Measurements from ENCODE around the gene PYGL.
"Not testable (repeated sequence)": the region's sequence is repeated elsewhere in the genome, so short reads cannot be mapped to it uniquely, and the experiment has no call there.

The PYGL gene

GRCh38 chr14:50953502-50953901 is 9.2 kb upstream of the PYGL start:
- no peak for TF ChIP-seq CTCF (IDR thresholded peaks at IDR 0.05; ENCODE audit: low read depth, low read length)

DNA sequence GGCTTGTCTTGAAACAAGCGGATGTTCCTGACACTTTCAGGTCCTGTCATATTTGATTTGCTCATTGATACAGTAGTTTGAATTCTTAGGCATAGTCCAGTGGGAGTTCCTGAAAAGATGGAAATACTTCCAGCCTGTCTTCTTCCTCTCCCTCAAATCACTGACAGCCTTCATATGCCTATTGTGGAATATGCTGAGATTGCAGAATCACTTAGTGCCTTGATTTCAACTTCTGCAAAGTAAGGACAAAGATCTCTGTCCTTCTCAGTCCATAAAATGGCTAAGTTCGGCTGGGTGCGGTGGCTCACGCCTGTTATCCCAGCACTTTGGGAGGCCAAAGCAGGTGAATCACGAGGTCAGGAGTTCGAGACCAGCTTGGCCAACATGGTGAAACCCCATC is 6.7 kb upstream of the PYGL start:
- DNase-seq (ENCODE audit: extremely low read depth, low read depth), result no peak
- no peak for TF ChIP-seq CTCF (IDR thresholded peaks at IDR 0.05; ENCODE audit: low read depth, low read length)

More at GRCh38 chr14:50953502-50953901, 9.2 kb upstream of the PYGL start:
- no peak for DNase-seq (ENCODE audit: extremely low read depth, low read depth)

DNA sequence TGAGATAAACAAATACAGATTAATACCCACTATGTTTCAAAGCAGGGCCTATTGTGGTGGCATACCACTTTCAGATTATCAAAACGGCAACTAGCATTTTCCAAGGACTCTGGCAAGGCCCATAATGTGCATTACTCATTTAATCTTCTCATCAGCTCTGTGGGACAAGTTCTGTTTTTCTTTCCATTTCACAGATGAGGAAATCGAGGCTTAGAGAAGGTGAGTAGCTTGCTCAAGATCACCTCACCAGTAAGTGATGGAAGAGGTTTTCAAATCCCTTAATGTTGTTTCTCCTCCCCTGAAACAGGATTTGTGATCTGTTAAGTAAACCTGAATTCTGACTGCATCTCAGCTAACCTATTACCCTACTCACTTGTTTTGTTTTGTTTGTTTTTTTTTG is 3.9 kb upstream of the PYGL start:
- no peak for TF ChIP-seq CTCF (IDR thresholded peaks at IDR 0.05; ENCODE audit: low read depth, low read length)

DNA sequence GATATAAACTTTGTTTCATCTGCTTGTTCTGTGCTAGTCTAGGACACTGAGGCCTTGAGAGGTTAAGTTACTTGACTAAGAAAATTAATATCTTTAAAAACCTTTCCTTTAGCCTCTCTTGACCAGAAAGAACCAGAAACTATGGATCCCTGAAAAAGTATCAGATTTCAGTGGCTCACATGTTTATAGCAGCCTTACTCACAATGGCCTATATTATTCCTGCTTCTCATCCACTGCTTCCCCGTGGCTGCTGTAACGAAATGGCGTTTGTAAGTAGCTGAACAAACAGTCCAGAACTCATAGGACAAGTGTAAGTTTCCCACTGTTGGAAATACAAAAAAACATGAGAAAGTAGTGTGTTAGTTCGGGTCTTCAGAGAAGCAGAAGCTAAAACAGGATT is 3.2 kb upstream of the PYGL start:
- DNase-seq (ENCODE audit: extremely low read depth, low read depth), result no peak
- TF ChIP-seq CTCF (IDR thresholded peaks at IDR 0.05; ENCODE audit: low read depth, low read length), result no peak

More for the DNA sequence above, 3.9 kb upstream of the PYGL start:
- no peak for DNase-seq (ENCODE audit: extremely low read depth, low read depth)

DNA sequence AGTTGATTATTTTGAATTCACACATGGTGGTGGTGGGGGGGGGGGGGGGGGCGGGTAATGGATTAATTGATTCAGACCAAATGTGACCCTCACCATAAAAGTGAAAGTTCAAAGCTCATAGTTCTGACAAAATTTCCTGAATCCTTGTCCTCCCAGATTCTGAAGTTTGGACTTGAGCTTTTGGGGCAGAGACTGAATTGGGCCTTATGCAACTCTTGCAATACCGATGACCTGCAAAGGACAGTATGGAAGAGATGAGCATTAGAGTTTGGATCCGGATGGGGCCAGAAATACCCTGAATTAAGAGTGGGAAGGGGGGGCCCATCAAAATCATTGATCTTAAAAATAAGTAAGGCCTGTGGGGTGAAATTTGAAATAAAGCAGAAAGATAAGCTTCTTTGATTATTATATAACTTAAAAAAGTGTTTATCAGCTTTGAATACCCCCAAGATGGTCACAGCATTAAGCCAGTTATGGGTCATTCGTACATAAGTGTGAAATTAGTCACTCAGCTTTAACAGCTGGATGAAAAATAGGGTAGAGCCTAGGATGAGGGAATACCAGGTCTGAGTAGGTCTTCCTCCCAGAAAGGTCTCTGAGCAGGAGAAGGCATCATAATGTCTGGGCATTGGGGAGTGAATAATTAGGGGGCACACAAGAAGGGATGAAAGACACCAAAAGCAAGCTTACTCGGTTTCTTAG is 2.1 kb upstream of the PYGL start:
- DNase-seq (ENCODE audit: extremely low read depth, low read depth), result no peak
- TF ChIP-seq CTCF (IDR thresholded peaks at IDR 0.05; ENCODE audit: low read depth, low read length), result no peak

- TF ChIP-seq CTCF (IDR thresholded peaks at IDR 0.05; ENCODE audit: low read depth, low read length), result no peak
- no peak for DNase-seq (ENCODE audit: extremely low read depth, low read depth)
Observed at GRCh38 chr14:50944647-50945413, 547 bp upstream of the PYGL start.

- no peak for TF ChIP-seq CTCF (IDR thresholded peaks at IDR 0.05; ENCODE audit: low read depth, low read length)
- DNase-seq (ENCODE audit: extremely low read depth, low read depth), result no peak
Observed at GRCh38 chr14:50943261-50943942, 881 bp downstream of the PYGL start.

DNA sequence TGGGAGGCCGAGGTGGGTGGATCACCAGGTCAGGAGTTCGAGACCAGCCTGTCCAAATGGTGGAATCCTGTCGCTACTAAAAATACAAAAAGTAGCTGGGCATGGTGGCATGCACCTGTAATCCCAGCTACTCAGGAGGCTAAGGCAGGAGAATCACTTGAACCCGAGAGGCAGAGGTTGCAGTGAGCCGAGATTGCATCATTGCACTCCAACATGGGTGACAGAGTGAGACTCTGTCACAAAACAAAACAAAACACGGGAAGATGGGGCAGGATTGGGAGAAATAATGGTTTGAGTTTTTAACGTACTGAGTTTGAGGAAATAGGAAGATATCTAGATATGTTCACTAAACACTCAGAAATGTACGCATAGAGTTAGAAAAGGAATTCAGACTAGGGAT is 2.6 kb downstream of the PYGL start:
- DNase-seq (ENCODE audit: extremely low read depth, low read depth), result not testable (repeated sequence)
